Measurements from ENCODE around the gene PFN4.

GRCh38 chr2:24152413-24153197, 29.5 kb upstream of the PFN4 start:
- TF ChIP-seq, protein P1, sequence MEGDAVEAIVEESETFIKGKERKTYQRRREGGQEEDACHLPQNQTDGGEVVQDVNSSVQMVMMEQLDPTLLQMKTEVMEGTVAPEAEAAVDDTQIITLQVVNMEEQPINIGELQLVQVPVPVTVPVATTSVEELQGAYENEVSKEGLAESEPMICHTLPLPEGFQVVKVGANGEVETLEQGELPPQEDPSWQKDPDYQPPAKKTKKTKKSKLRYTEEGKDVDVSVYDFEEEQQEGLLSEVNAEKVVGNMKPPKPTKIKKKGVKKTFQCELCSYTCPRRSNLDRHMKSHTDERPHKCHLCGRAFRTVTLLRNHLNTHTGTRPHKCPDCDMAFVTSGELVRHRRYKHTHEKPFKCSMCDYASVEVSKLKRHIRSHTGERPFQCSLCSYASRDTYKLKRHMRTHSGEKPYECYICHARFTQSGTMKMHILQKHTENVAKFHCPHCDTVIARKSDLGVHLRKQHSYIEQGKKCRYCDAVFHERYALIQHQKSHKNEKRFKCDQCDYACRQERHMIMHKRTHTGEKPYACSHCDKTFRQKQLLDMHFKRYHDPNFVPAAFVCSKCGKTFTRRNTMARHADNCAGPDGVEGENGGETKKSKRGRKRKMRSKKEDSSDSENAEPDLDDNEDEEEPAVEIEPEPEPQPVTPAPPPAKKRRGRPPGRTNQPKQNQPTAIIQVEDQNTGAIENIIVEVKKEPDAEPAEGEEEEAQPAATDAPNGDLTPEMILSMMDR (IDR thresholded peaks at IDR 0.05): no peak
- TF ChIP-seq POLR2A (IDR thresholded peaks at IDR 0.05): no peak

All from adrenal gland (tissue), 5 donors.